ENCODE results near the gene CBL.

DNA sequence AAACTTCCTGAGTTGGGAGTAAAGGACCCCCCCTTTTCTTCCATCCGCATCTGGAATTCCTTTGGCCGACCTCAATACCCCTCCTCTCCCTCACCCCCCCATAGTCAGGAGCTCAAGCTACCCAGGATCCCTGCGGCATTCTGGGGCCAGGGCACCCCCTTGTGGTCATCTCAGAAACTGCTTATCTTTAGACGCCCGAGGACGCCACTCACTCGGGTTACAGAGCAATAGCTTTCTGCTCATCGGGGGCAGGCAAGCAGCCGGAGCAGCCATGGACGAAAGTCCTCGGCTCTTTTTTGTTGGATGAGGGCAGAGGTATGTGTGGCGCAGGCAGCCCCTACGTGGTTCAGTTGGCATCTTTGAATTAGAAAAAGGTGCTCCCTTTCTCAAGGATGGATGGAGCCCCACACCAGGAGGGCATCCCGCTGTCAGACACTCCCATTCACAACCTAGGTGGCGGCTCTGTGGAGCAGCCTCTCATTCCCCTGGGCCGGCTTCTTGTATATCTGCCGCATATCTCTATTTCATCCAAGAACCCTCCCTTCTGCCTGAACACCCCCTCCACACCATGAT, 132.3 kb downstream of the CBL start:
- TF ChIP-seq CTCF (IDR thresholded peaks at IDR 0.05; ENCODE audit: insufficient read depth, low read depth, low read length): peak; percentile 73
- TF ChIP-seq EZH2 (IDR thresholded peaks at IDR 0.05; ENCODE audit: insufficient read depth, low read length): no peak

Data from astrocyte (in vitro differentiated cells and primary cell).